Astrocyte of the cerebellum (primary cell): ENCODE data around the gene FADD.

Experiments
- DNase-seq: peaks from one replicate; pipeline ENCODE4 v3.0.0-alpha.2; 2011; ENCODE audit warnings: low read depth
- H3K4me3 ChIP-seq: 2 replicates; pipeline ENCODE4 v1.5.1; 2011; ENCODE audit warnings: mild to moderate bottlenecking, low read depth, low read length, moderate library complexity
- in situ Hi-C: cut with HindIII; loops from 2 replicates; pipeline ENCODE4 v1.10.0; 2017; ENCODE audit warnings: low sequenced_read_pairs
- TF ChIP-seq, protein P1 (sequence below): IDR thresholded peaks from 2 replicates; pipeline ENCODE4 v1.5.1; 2012; ENCODE audit warnings: low read length, low read depth, moderate library complexity, mild to moderate bottlenecking; ENCODE audit errors: missing control alignments

Gene FADD

DNA sequence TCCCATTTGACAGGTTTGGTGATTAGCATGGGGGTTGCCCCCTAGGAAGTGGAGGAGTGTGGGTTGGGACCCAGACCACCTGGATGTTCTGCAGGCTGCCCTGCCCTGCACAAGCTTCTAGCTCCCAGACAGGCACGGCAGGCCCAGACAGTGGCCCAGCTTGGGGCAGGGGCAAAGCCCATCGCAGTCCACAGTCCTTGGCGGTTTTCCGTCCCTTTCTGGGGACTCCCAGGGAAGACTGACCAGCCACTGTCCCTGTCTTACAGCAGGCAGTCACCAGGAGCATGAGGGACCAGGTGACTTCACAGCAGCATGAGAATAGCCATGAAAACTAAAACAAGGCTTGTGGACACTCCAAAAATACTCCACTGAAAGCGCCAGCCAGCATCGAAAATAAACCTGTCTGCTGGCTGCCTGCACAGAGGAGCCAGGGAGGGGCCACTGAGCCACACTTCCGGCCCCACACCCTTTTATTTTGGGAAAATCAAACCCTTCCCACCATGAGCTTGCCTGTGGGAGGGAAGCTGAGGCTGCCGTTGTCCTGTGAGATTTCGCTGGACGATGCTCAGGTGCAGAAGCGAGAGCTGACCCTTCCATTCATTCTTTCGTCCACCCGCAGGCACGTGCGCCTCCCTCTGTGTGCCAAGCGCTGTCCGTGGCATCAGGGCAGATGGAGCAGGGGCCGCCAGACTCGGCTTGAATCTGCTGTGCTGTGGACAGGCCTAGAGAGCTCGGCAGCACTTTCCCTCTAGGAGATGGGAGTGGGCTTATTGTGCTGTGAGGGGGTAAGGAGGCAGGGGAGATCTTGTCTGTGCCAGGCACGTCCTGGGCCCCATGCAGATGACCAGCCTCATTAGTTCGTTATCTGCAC, 28.0 kb downstream of the FADD start:
- TF ChIP-seq, protein P1, sequence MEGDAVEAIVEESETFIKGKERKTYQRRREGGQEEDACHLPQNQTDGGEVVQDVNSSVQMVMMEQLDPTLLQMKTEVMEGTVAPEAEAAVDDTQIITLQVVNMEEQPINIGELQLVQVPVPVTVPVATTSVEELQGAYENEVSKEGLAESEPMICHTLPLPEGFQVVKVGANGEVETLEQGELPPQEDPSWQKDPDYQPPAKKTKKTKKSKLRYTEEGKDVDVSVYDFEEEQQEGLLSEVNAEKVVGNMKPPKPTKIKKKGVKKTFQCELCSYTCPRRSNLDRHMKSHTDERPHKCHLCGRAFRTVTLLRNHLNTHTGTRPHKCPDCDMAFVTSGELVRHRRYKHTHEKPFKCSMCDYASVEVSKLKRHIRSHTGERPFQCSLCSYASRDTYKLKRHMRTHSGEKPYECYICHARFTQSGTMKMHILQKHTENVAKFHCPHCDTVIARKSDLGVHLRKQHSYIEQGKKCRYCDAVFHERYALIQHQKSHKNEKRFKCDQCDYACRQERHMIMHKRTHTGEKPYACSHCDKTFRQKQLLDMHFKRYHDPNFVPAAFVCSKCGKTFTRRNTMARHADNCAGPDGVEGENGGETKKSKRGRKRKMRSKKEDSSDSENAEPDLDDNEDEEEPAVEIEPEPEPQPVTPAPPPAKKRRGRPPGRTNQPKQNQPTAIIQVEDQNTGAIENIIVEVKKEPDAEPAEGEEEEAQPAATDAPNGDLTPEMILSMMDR: no peak
- in situ Hi-C loops: no loop called here
- no peak overlapping the region for H3K4me3 ChIP-seq
- no peak for DNase-seq

DNA sequence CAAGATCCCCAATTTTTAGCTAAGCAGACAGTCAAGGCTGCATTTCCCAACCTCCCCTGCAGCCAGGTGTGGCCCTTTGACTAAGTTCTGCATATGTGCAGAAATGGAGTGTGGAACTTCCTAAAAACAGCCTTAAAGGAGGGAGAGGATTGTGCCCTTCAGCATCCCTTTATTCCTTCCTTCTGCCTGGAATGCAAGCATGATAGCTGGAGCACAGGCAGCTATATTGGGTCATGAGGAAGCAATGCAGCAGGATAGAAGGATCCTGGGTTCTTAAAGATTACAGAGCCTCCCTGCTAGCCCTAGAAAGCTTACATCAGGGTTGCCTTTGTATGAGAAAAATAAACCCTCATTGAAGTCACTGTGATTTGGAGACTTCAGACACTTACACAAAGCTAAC, 29.9 kb downstream of the FADD start:
- DNase-seq: no peak
- H3K4me3 ChIP-seq: no peak overlapping the region
- in situ Hi-C loops: no loop called here
- TF ChIP-seq, protein P1: no peak

DNA sequence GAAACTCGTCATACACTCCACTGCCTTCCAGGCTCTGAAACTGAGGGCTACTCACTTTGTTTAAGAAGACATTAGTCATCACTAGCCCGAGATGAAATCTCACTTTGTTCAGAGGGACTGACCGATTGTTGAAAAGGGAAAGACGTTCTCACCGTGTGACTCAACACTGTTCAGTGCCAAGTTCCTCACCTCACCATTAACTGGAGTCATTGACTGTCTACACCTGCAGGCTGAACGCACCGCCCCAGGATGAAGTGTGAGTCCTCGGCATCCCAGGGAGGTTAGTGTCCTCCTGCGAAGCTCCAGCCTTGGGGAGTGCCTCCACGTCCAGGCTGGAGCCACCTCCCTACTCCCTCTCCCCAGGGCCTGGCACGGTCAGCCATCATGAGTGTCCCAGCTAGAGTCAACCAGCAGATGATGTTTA, 30.4 kb downstream of the FADD start:
- in situ Hi-C loops: no loop called here
- TF ChIP-seq, protein P1: no peak
- peak; percentile 59 for DNase-seq

DNA sequence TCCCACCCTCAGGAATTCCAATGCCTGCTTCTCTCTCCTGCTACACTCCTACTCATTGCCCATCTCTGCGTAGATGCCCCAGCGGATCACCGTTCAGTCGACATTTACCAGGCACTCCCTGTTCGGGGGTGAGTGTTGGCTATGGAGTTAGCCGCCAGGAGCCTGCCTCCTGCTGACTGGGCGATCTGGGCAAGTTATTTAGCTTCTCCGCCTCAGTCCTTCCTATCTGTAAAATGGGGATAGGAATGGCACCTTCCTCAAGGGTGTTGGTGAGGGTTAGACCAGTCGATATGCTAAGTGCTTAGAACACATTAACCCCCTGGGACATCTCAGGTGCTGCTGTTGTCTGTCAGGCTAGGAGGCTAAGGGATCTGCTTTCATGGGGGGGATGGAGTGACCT, 30.9 kb downstream of the FADD start:
- in situ Hi-C loops: no loop called here
- no peak overlapping the region for H3K4me3 ChIP-seq
- no peak for DNase-seq
- TF ChIP-seq, protein P1: no peak

More for the DNA sequence above, 30.4 kb downstream of the FADD start:
- H3K4me3 ChIP-seq: no peak overlapping the region

DNA sequence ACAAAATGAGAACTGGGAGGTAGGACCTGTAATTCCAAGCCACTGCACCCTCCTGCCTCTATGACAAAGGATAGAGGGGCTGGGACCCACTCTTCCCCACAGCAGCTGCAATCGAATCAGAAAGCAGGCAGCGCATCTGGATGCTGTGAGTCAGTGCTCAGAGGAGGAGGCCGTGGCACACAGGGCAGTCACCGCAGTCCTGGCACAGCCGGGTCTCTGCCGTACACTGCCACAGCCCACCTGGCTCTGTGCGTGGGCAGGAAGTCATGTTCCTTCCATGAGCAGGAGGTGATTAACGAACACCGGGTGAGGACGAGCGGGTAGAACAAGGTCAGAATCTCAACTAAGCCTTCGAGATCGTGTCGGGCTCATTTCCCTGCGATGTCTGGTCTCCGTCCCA, 37.2 kb downstream of the FADD start:
- TF ChIP-seq, protein P1: no peak
- in situ Hi-C loops: no loop called here
- DNase-seq: no peak
- no peak overlapping the region for H3K4me3 ChIP-seq

DNA sequence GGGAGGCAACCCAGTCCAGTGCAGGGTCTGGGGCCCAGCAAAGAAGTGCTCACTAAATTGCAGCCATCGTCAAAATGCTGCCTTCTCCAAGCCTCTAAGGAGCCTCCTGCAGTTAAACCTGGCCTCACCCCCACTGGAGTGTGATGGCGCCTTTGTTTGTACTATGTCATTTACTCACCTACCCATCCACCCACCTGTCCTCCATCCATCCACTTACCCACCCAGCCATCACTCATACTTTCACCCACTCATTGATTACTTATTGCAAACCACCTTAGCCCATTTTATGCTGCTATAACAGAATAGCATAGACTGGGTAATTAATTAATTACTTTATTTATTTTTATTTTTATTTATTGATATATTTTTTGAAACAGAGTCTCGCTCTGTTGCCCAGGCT, 38.6 kb downstream of the FADD start:
- TF ChIP-seq, protein P1: no peak

More for the DNA sequence above, 38.6 kb downstream of the FADD start:
- no peak overlapping the region for H3K4me3 ChIP-seq
- in situ Hi-C loops: no loop called here
- no peak for DNase-seq
